K562 (cell line): ENCODE measurements around the gene SEPHS1. TPM values are rescaled to one million over a fixed set of nuclear protein-coding genes. Genes with fewer than 3 reads are reported as not detected.

Experiments
- BMI1 ChIP-seq: fragments of 150-350 bp; IDR thresholded peaks from 2 replicates; pipeline ENCODE4 v1.6.1; 2014; ENCODE audit warnings: low read length
- CEBPZ ChIP-seq: fragments of 150-350 bp; IDR thresholded peaks from 2 replicates; pipeline ENCODE4 v1.6.1; 2014; ENCODE audit warnings: low read depth, mild to moderate bottlenecking, low read length, borderline replicate concordance
- CHD4 ChIP-seq: fragments of 200-600 bp; sonication (generic); IDR thresholded peaks from 3 replicates; pipeline ENCODE4 v1.6.1; 2012; ENCODE audit warnings: low read depth, mild to moderate bottlenecking, mixed read lengths, low read length, inconsistent platforms; ENCODE audit not compliant: insufficient read depth, insufficient replicate concordance, poor library complexity, severe bottlenecking
- COPS2 ChIP-seq: fragments of 450-650 bp; conservative IDR thresholded peaks from 2 replicates; pipeline ENCODE4 v1.6.1; 2016; ENCODE audit warnings: mild to moderate bottlenecking, moderate library complexity
- FOSL1 ChIP-seq: fragments of 200-800 bp; sonication (Bioruptor generic); conservative IDR thresholded peaks from 2 replicates; pipeline ENCODE4 v1.6.1; 2016; ENCODE audit warnings: missing genetic modification characterization, missing compliant biosample characterization
- FOXK1 ChIP-seq: sonication (generic); formaldehyde crosslinking; IDR thresholded peaks from 2 replicates; pipeline ENCODE4 v1.8.0; 2022; ENCODE audit warnings: missing genetic modification reagents, mild to moderate bottlenecking, borderline replicate concordance
- HCFC1 ChIP-seq: IDR thresholded peaks from 2 replicates; pipeline ENCODE4 v1.6.1; 2012; ENCODE audit warnings: low read depth, low read length, improper control_type of control experiment
- IRF1 ChIP-seq: sonication (generic); formaldehyde crosslinking; IDR thresholded peaks from 2 replicates; pipeline ENCODE4 v1.8.0; 2022; ENCODE audit warnings: missing genetic modification reagents, mild to moderate bottlenecking, borderline replicate concordance
- KDM1A ChIP-seq, 2 experiments: fragments of 450-650 bp; IDR thresholded peaks; 2 replicates each; pipeline ENCODE4 v1.6.1; 2016; ENCODE audit warnings: mild to moderate bottlenecking in 2 of 2
- MBD2 ChIP-seq: sonication (generic); IDR thresholded peaks from 2 replicates; pipeline ENCODE4 v1.6.1; 2016; ENCODE audit warnings: low read depth, borderline replicate concordance
- MEF2D ChIP-seq: conservative IDR thresholded peaks from 2 replicates; pipeline ENCODE4 v1.6.1; 2016; ENCODE audit warnings: low read depth, missing genetic modification characterization, missing compliant biosample characterization
- NFE2L1 ChIP-seq: fragments of 450-650 bp; IDR thresholded peaks from 2 replicates; pipeline ENCODE4 v1.6.1; 2016; ENCODE audit warnings: missing genetic modification characterization, low read depth, mild to moderate bottlenecking, missing compliant biosample characterization, moderate library complexity, borderline replicate concordance
- NFIC ChIP-seq: fragments of 450-650 bp; IDR thresholded peaks from 2 replicates; pipeline ENCODE4 v1.6.1; 2017; ENCODE audit warnings: mild to moderate bottlenecking, inconsistent platforms
- NFIX ChIP-seq: fragments of 250-450 bp; sonication (Bioruptor Pico); IDR thresholded peaks from 2 replicates; pipeline ENCODE4 v1.4.0; 2020; ENCODE audit warnings: low read depth, mild to moderate bottlenecking, moderate library complexity
- NONO ChIP-seq, 2 experiments: fragments of 200-400 bp in 1 of 2; fragments of 450-650 bp in 1 of 2; formaldehyde crosslinking in 1 of 2; IDR thresholded peaks; 2 replicates each; pipeline ENCODE4 v1.6.1; 2017; ENCODE audit warnings: low read depth in 2 of 2, mild to moderate bottlenecking in 2 of 2, moderate library complexity in 2 of 2, low read length in 1 of 2
- RAD51 ChIP-seq: fragments of 450-650 bp; IDR thresholded peaks from 2 replicates; pipeline ENCODE4 v1.7.1; 2016; ENCODE audit warnings: low read depth, mild to moderate bottlenecking, borderline replicate concordance
- SOX6 ChIP-seq: fragments of 450-650 bp; IDR thresholded peaks from 2 replicates; pipeline ENCODE4 v1.6.1; 2014; ENCODE audit warnings: mild to moderate bottlenecking
- SPI1 ChIP-seq: IDR thresholded peaks from 2 replicates; pipeline ENCODE4 v1.6.1; 2011; ENCODE audit warnings: low read depth, low read length, control low read depth, borderline replicate concordance
- SRSF7 ChIP-seq: fragments of 200-400 bp; formaldehyde crosslinking; optimal IDR thresholded peaks from 2 replicates; pipeline ENCODE3; 2017; ENCODE audit warnings: mild to moderate bottlenecking, low read depth, low read length
- STAT5B ChIP-seq: fragments of 250-450 bp; sonication (Bioruptor Pico); IDR thresholded peaks from 2 replicates; pipeline ENCODE4 v1.8.0; 2021; ENCODE audit warnings: mild to moderate bottlenecking, inconsistent platforms
- TEAD1 ChIP-seq, 2 experiments: fragments of 450-650 bp in 1 of 2; sonication (generic) in 1 of 2; formaldehyde crosslinking; IDR thresholded peaks; 2 replicates each; pipeline versions ENCODE4 v1.4.0 to v1.8.0; 2020 to 2022; ENCODE audit warnings: mild to moderate bottlenecking in 2 of 2, missing genetic modification reagents in 1 of 2
- ZC3H8 ChIP-seq: fragments of 450-650 bp; IDR thresholded peaks from 2 replicates; pipeline ENCODE4 v1.6.1; 2017
- ZFP36 ChIP-seq: fragments of 150-350 bp; IDR thresholded peaks from 2 replicates; pipeline ENCODE4 v1.6.1; 2018; ENCODE audit warnings: low read length, low read depth; ENCODE audit not compliant: partially characterized antibody
- ZFX ChIP-seq: sonication (generic); formaldehyde crosslinking; IDR thresholded peaks from 2 replicates; pipeline ENCODE4 v1.8.0; 2022; ENCODE audit warnings: mild to moderate bottlenecking, missing genetic modification reagents, moderate library complexity
- ZNF212 ChIP-seq: fragments of 450-650 bp; formaldehyde crosslinking; IDR thresholded peaks from 2 replicates; pipeline ENCODE4 v1.4.0; 2020; ENCODE audit warnings: mild to moderate bottlenecking
- ZNF586 ChIP-seq: fragments of 450-650 bp; formaldehyde crosslinking; conservative IDR thresholded peaks from 2 replicates; pipeline ENCODE4 v1.4.0; 2020; ENCODE audit warnings: mild to moderate bottlenecking, moderate library complexity
- polyA plus RNA-seq, 8 experiments: library from polyadenylated mRNA; depleted of rRNA in 4 of 8; stranded (reverse) in 5 of 8; unstranded in 3 of 8; fragments of >200 nt; fragmentation: Nextera tagmentation in 2 of 8; fragmentation: Illumina TruSeq in 1 of 8; extraction: Ambion mirVana in 2 of 8; extraction: Trizol in 1 of 8; gene quantifications; 2 replicates each; pipeline versions ENCODE4 v1.2.1 to v1.2.3, GENCODE V29; 2011 to 2014; ENCODE audit warnings: inconsistent platforms in 1 of 8, missing spikeins in 1 of 8
- total RNA-seq, 7 experiments: library from RNA; depleted of rRNA in 6 of 7; stranded (reverse); fragments of >200 nt in 6 of 7; fragmentation: Illumina TruSeq in 2 of 7; extraction: Trizol in 2 of 7; gene quantifications; 2 replicates each; pipeline versions ENCODE4 v1.2.1 to v1.2.3, GENCODE V29; 2011 to 2021; ENCODE audit warnings: low replicate concordance in 1 of 7
- TF ChIP-seq, protein P1 (sequence below): sonication (generic); formaldehyde crosslinking; IDR thresholded peaks from 2 replicates; pipeline ENCODE4 v1.9.0; 2022; ENCODE audit warnings: mild to moderate bottlenecking, missing genetic modification reagents

SEPHS1 gene
- total and polyA plus RNA-seq, 9 of the 15 experiments (the other 6 are each of a cell fraction or from before 2014, with no cell fraction given): 14.7 to 82.8 (median 41.8) TPM

- TF ChIP-seq NONO (IDR thresholded peaks at IDR 0.05; ENCODE audit: low read depth in 2 of 2, low read length in 1 of 2): peak in 1 of 2 experiments; percentile 13; a peak in 1 of 4 replicates
- no peak for TF ChIP-seq STAT5B (CRISPR knock-in tag)
- no peak for TF ChIP-seq NFIX (CRISPR knock-in tag)
- TF ChIP-seq HCFC1: no peak
- no peak for TF ChIP-seq CHD4
- peak; percentile 3; the same call in 1 of the 2 replicates for TF ChIP-seq ZFX (CRISPR knock-in tag)
- TF ChIP-seq COPS2: no peak
- TF ChIP-seq MBD2: no peak
- no peak for TF ChIP-seq KDM1A (IDR thresholded peaks at IDR 0.05)
- TF ChIP-seq ZNF586 (CRISPR knock-in tag): no peak
- no peak for TF ChIP-seq SRSF7
- TF ChIP-seq, protein P1, sequence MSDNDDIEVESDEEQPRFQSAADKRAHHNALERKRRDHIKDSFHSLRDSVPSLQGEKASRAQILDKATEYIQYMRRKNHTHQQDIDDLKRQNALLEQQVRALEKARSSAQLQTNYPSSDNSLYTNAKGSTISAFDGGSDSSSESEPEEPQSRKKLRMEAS (CRISPR knock-in tag): no peak
- no peak for TF ChIP-seq TEAD1 (CRISPR knock-in tag; IDR thresholded peaks at IDR 0.05)
- TF ChIP-seq SPI1: no peak
- no peak for TF ChIP-seq RAD51
- TF ChIP-seq ZNF212: no peak
- TF ChIP-seq NFE2L1: no peak
- no peak for TF ChIP-seq FOSL1
- TF ChIP-seq CEBPZ: no peak
- TF ChIP-seq ZFP36: no peak
- TF ChIP-seq BMI1: no peak
- no peak for TF ChIP-seq FOXK1 (CRISPR knock-in tag)
- TF ChIP-seq SOX6: no peak
- no peak for TF ChIP-seq IRF1 (CRISPR knock-in tag)
- TF ChIP-seq NFIC: no peak
- TF ChIP-seq MEF2D (tag): no peak
- no peak for TF ChIP-seq ZC3H8
Measured at GRCh38 chr10:13347500-13348156, 465 bp downstream of the SEPHS1 start (continued).
